CD14-positive monocyte (primary cell): ENCODE measurements around the gene CUL1. TPM values are rescaled to one million over a fixed set of nuclear protein-coding genes. Genes with fewer than 3 reads are reported as not detected.
"Not testable (repeated sequence)": the region's sequence is repeated elsewhere in the genome, so short reads cannot be mapped to it uniquely, and the experiment has no call there.

Experiments used
- DNase-seq, 3 donors: peaks; one replicate each; pipeline ENCODE4 v3.0.0-alpha.2; 2011 to 2022
- H2AFZ ChIP-seq: 2 replicates; pipeline ENCODE4 v1.6.0; 2012; ENCODE audit warnings: mild to moderate bottlenecking, low read depth, low read length, inconsistent platforms; ENCODE audit not compliant: insufficient read depth, poor library complexity, severe bottlenecking
- H3K27ac ChIP-seq, 2 donors: 1 replicate in 1 of 2; 2 replicates in 1 of 2; pipeline ENCODE4 v1.5.1; 2012 to 2013; ENCODE audit warnings: low read length in 2 of 2, control low read depth in 1 of 2, inconsistent platforms in 1 of 2, low read depth in 1 of 2, mild to moderate bottlenecking in 1 of 2
- H3K27me3 ChIP-seq, 2 donors: one replicate each; pipeline versions ENCODE4 v1.6.0 to v1.6.1; 2011 to 2013; ENCODE audit warnings: low read length in 2 of 2; ENCODE audit not compliant: control insufficient read depth in 2 of 2, insufficient read depth in 2 of 2
- H3K36me3 ChIP-seq, 2 donors: replicated peaks in 1 of 2; 1 replicate in 1 of 2; 2 replicates in 1 of 2; pipeline versions ENCODE4 v1.5.1 to v1.6.1; 2012 to 2013; ENCODE audit warnings: low read length in 2 of 2, control low read depth in 1 of 2, inconsistent platforms in 1 of 2, mild to moderate bottlenecking in 1 of 2; ENCODE audit not compliant: insufficient read depth in 2 of 2, control insufficient read depth in 1 of 2
- H3K4me1 ChIP-seq, 2 donors: 1 replicate in 1 of 2; 2 replicates in 1 of 2; pipeline versions ENCODE4 v1.5.1 to v1.6.1; 2012 to 2013; ENCODE audit warnings: low read length in 2 of 2, control low read depth in 1 of 2, inconsistent platforms in 1 of 2, mild to moderate bottlenecking in 1 of 2, moderate library complexity in 1 of 2; ENCODE audit not compliant: insufficient read depth in 2 of 2, control insufficient read depth in 1 of 2
- H3K4me2 ChIP-seq: replicated peaks from 2 replicates; pipeline ENCODE3; 2012; ENCODE audit warnings: low read length, moderate library complexity, mild to moderate bottlenecking; ENCODE audit not compliant: poor library complexity, severe bottlenecking; ENCODE audit errors: extremely low read depth
- H3K4me3 ChIP-seq, 3 experiments: fragments of 200-600 bp in 1 of 3; sonication (generic) in 1 of 3; replicated peaks in 1 of 3; 1 replicate in 2 of 3; 2 replicates in 1 of 3; pipeline ENCODE4 v1.5.1; 2011 to 2013; ENCODE audit warnings: low read length in 3 of 3, mild to moderate bottlenecking in 3 of 3, control low read depth in 2 of 3, low read depth in 2 of 3, inconsistent platforms in 1 of 3, moderate library complexity in 1 of 3
- H3K79me2 ChIP-seq: 2 replicates; pipeline ENCODE4 v1.6.0; 2012; ENCODE audit warnings: mild to moderate bottlenecking, control low read depth, inconsistent platforms, low read length, moderate library complexity; ENCODE audit not compliant: insufficient read depth
- H3K9ac ChIP-seq: 2 replicates; pipeline ENCODE4 v1.6.0; 2017; ENCODE audit warnings: low read length, mild to moderate bottlenecking; ENCODE audit not compliant: insufficient read depth, poor library complexity, severe bottlenecking
- H3K9me3 ChIP-seq, 2 donors: replicated peaks in 1 of 2; 1 replicate in 1 of 2; 2 replicates in 1 of 2; pipeline versions ENCODE4 v1.5.1 to v1.6.1; 2012 to 2013; ENCODE audit warnings: low read length in 2 of 2, control low read depth in 1 of 2; ENCODE audit not compliant: control insufficient read depth in 1 of 2, insufficient read depth in 1 of 2
- H4K20me1 ChIP-seq: 2 replicates; pipeline ENCODE4 v1.6.0; 2012; ENCODE audit warnings: mild to moderate bottlenecking, low read length, control low read depth, moderate library complexity; ENCODE audit not compliant: insufficient read depth
- H3K27ac Mint-ChIP-seq, 7 donors: one replicate each; pipeline ENCODE4 v1.8.0; 2020; ENCODE audit warnings: mild to moderate bottlenecking in 7 of 7, mixed read lengths in 7 of 7, moderate library complexity in 6 of 7, inconsistent platforms in 2 of 7
- H3K27me3 Mint-ChIP-seq, 3 donors: one replicate each; pipeline ENCODE4 v1.8.0; 2021 to 2022; ENCODE audit warnings: low read depth in 3 of 3, mild to moderate bottlenecking in 3 of 3, mixed read lengths in 3 of 3, moderate library complexity in 3 of 3, inconsistent platforms in 1 of 3
- H3K36me3 Mint-ChIP-seq, 2 donors: one replicate each; pipeline ENCODE4 v1.8.0; 2020; ENCODE audit warnings: mixed read lengths in 2 of 2, inconsistent platforms in 1 of 2, mild to moderate bottlenecking in 1 of 2
- H3K4me1 Mint-ChIP-seq: one replicate; pipeline ENCODE4 v1.8.0; 2020; ENCODE audit warnings: mild to moderate bottlenecking, mixed read lengths
- H3K4me3 Mint-ChIP-seq, 2 donors: one replicate each; pipeline ENCODE4 v1.8.0; 2020; ENCODE audit warnings: mild to moderate bottlenecking in 2 of 2, mixed read lengths in 2 of 2, moderate library complexity in 1 of 2
- H3K9me3 Mint-ChIP-seq, 7 donors: one replicate each; pipeline ENCODE4 v1.8.0; 2020 to 2022; ENCODE audit warnings: mixed read lengths in 7 of 7, mild to moderate bottlenecking in 6 of 7, moderate library complexity in 6 of 7, inconsistent platforms in 2 of 7
- WGBS: methylation state at CpG from one replicate; pipeline ENCODE4 v1.1.5; 2013; ENCODE audit warnings: missing lambda C conversion rate; ENCODE audit not compliant: insufficient coverage; 5-methylcytosine and 5-hydroxymethylcytosine counted together
- intact Hi-C, 2 donors: fragments of 100-400 bp; cut with micrococcal nuclease; formaldehyde crosslinking; loops; one replicate each; pipeline versions ENCODE4 v1.15.0 to v1.15.1; 2023
- polyA plus RNA-seq, 3 donors: library from polyadenylated mRNA; depleted of rRNA in 1 of 3; unstranded in 2 of 3; stranded (reverse) in 1 of 3; fragments of 300-500 nt in 2 of 3; fragments of >200 nt in 1 of 3; fragmentation: Illumina TruSeq in 2 of 3; gene quantifications; 1 replicate in 2 of 3; 2 replicates in 1 of 3; pipeline ENCODE4 v1.2.3, GENCODE V29; 2012 to 2021
- TF ChIP-seq, protein P1 (sequence below): fragments of 200-600 bp; IDR thresholded peaks from one replicate; pipeline ENCODE4 v1.8.0; 2022; ENCODE audit warnings: antibody characterized with exemption, mild to moderate bottlenecking

The CUL1 gene
- polyA plus RNA-seq, 3 donors: 22.8 to 32.6 (median 23.9) TPM

GRCh38 chr7:148701414-148701813 lies 2.7 kb downstream of the CUL1 start:
- no peaks in the 10 kb centered on the region for H3K9me3 ChIP-seq
- TF ChIP-seq, protein P1, sequence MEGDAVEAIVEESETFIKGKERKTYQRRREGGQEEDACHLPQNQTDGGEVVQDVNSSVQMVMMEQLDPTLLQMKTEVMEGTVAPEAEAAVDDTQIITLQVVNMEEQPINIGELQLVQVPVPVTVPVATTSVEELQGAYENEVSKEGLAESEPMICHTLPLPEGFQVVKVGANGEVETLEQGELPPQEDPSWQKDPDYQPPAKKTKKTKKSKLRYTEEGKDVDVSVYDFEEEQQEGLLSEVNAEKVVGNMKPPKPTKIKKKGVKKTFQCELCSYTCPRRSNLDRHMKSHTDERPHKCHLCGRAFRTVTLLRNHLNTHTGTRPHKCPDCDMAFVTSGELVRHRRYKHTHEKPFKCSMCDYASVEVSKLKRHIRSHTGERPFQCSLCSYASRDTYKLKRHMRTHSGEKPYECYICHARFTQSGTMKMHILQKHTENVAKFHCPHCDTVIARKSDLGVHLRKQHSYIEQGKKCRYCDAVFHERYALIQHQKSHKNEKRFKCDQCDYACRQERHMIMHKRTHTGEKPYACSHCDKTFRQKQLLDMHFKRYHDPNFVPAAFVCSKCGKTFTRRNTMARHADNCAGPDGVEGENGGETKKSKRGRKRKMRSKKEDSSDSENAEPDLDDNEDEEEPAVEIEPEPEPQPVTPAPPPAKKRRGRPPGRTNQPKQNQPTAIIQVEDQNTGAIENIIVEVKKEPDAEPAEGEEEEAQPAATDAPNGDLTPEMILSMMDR: no peak
- peak overlapping the region in 2 of 7 donors; percentile 15 to 17 for H3K27ac Mint-ChIP-seq
- peak overlapping the region; percentile 84 to 97 for H3K4me3 Mint-ChIP-seq
- H3K4me3 ChIP-seq: peak overlapping the region in 1 of 3 experiments; percentile 85
- no peaks in the 10 kb centered on the region for H3K27me3 ChIP-seq
- H3K36me3 Mint-ChIP-seq: no peaks in the 10 kb centered on the region
- peak overlapping the region; percentile 83 for H3K4me2 ChIP-seq
- peaks cover 65% of the 10 kb centered on the region for H3K4me1 Mint-ChIP-seq
- no peak overlapping the region for H3K9ac ChIP-seq
- peaks cover 24 to 31% of the 10 kb centered on the region in 2 donors for H3K4me1 ChIP-seq
- H2AFZ ChIP-seq: no peak overlapping the region
- peaks cover 78% of the 10 kb centered on the region for H3K79me2 ChIP-seq
- no peaks in the 10 kb centered on the region for H3K9me3 Mint-ChIP-seq
- H3K36me3 ChIP-seq: no peaks in the 10 kb centered on the region
- peak in 2 of 3 donors; percentile 27 to 34 for DNase-seq
- WGBS: 67% methylated on average over 1 of the region's 1 CpG
- no peak overlapping the region for H3K27ac ChIP-seq
- H3K27me3 Mint-ChIP-seq: peaks cover 0 to 4% (median 1%) of the 10 kb centered on the region in 3 donors
- intact Hi-C loops: no loop called here
- H4K20me1 ChIP-seq: peaks cover 71% of the 10 kb centered on the region

GRCh38 chr7:148702876-148703670 lies 4.4 kb downstream of the CUL1 start:
- intact Hi-C loops: no loop called here
- Histone ChIP-seq H3K36me3 (no peaks in the 10 kb centered on the region), H3K79me2 (peaks cover 94% of the 10 kb centered on the region), H4K20me1 (peaks cover 86% of the 10 kb centered on the region), H3K27me3 (no peaks in the 10 kb centered on the region), H3K27ac (no peak overlapping the region), H3K9me3 (no peaks in the 10 kb centered on the region), H3K4me3 (no peak overlapping the region), H3K4me2 (no peak overlapping the region), H3K4me1 (peaks cover 25 to 29% of the 10 kb centered on the region in 2 donors), H2AFZ (no peak overlapping the region), H3K9ac (no peak overlapping the region)
- DNase-seq: no peak
- Mint-ChIP-seq H3K27ac (peak overlapping the region in 1 of 7 donors; percentile 0), H3K4me3 (no peak overlapping the region), H3K4me1 (peaks cover 66% of the 10 kb centered on the region), H3K9me3 (no peaks in the 10 kb centered on the region), H3K27me3 (no peaks in the 10 kb centered on the region), H3K36me3 (no peaks in the 10 kb centered on the region)
- 97% methylated on average over 6 of the region's 11 CpGs for WGBS
- TF ChIP-seq, protein P1: no peak

DNA sequence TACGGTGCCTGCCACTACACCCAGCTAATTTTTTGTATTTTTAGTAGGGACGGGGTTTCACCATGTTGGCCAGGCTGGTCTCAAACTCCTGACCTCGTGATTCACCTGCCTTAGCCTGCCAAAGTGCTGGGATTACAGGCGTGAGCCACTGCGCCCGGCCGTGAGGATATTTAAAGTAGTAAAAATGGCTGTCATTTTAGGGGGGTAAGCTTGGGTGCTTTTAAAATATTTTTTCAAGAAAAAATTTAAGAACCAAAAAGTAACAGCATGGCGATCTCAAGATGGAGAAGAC lies 4.9 kb downstream of the CUL1 start:
- intact Hi-C loops, H3K27ac ChIP-seq, H3K36me3 Mint-ChIP-seq, H3K4me2 ChIP-seq, H3K9ac ChIP-seq, H3K9me3 ChIP-seq, H3K4me3 ChIP-seq, H3K27ac Mint-ChIP-seq, H3K36me3 ChIP-seq, H2AFZ ChIP-seq, DNase-seq, H3K9me3 Mint-ChIP-seq, H3K27me3 Mint-ChIP-seq, H3K27me3 ChIP-seq, H3K4me3 Mint-ChIP-seq: not testable (repeated sequence)
- peaks cover 72% of the 10 kb centered on the region for H3K4me1 Mint-ChIP-seq
- Histone ChIP-seq H3K4me1 (peaks cover 31 to 33% of the 10 kb centered on the region in 2 donors), H3K79me2 (peaks cover 100% of the 10 kb centered on the region), H4K20me1 (peaks cover 91% of the 10 kb centered on the region)
- 93% methylated on average over 2 of the region's 8 CpGs for WGBS
